SU-DHL-6 (cell line): Measurements from ENCODE around the gene RPL19.

ENCODE experiments used
- H2AFZ ChIP-seq: fragments of 200-600 bp; sonication (generic); 2 replicates; pipeline ENCODE4 v1.6.1; 2014; ENCODE audit warnings: low read depth, mild to moderate bottlenecking, moderate library complexity, mixed read lengths, antibody characterized with exemption, low read length; ENCODE audit not compliant: severe bottlenecking
- H3F3A ChIP-seq: fragments of 200-600 bp; shearing (Covaris generic); 2 replicates; pipeline ENCODE4 v1.6.0; 2016; ENCODE audit warnings: antibody characterized with exemption, mild to moderate bottlenecking; ENCODE audit not compliant: insufficient read depth
- H3K27ac ChIP-seq: fragments of 200-600 bp; sonication (generic); 2 replicates; pipeline ENCODE4 v1.5.1; 2016; ENCODE audit warnings: low read depth, mild to moderate bottlenecking, low read length, moderate library complexity, mixed read lengths
- H3K27me3 ChIP-seq: fragments of 200-600 bp; sonication (generic), shearing (Covaris generic); 2 replicates; pipeline ENCODE4 v1.6.0; 2014; ENCODE audit warnings: mild to moderate bottlenecking, low read length
- H3K36me3 ChIP-seq: fragments of 200-600 bp; sonication (generic); 2 replicates; pipeline ENCODE4 v1.6.1; 2014; ENCODE audit warnings: mild to moderate bottlenecking, low read length, mixed read lengths
- H3K4me2 ChIP-seq: fragments of 300-600, 200-600 bp; shearing (Covaris generic), sonication (generic); 2 replicates; pipeline ENCODE4 v1.6.0; 2014; ENCODE audit warnings: low read length, low read depth, mild to moderate bottlenecking; ENCODE audit not compliant: poor library complexity, severe bottlenecking
- H3K4me3 ChIP-seq: fragments of 200-600 bp; sonication (generic); 2 replicates; pipeline ENCODE4 v1.5.1; 2014; ENCODE audit warnings: antibody characterized with exemption, low read length, mild to moderate bottlenecking, mixed read lengths; ENCODE audit not compliant: insufficient read depth, poor library complexity, severe bottlenecking
- H3K79me2 ChIP-seq: fragments of 200-600 bp; sonication (generic); 2 replicates; pipeline ENCODE4 v1.6.1; 2014; ENCODE audit warnings: mild to moderate bottlenecking, low read length, moderate library complexity; ENCODE audit not compliant: insufficient read depth
- H3K9ac ChIP-seq: fragments of 200-600 bp; sonication (generic); 2 replicates; pipeline ENCODE4 v1.7.0; 2014; ENCODE audit warnings: mild to moderate bottlenecking, low read length
- H3K9me2 ChIP-seq: fragments of 200-600 bp; sonication (generic); replicated peaks from 2 replicates; pipeline ENCODE4 v1.6.1; 2014; ENCODE audit warnings: low read length; ENCODE audit not compliant: insufficient read depth
- H3K9me3 ChIP-seq: fragments of 200-600 bp; sonication (generic); 2 replicates; pipeline ENCODE4 v1.6.1; 2014; ENCODE audit warnings: low read length, mixed read lengths; ENCODE audit not compliant: insufficient read depth
- H4K20me1 ChIP-seq: fragments of 200-600 bp; sonication (generic); 2 replicates; pipeline ENCODE4 v1.6.1; 2014; ENCODE audit warnings: low read depth, mild to moderate bottlenecking, antibody characterized with exemption, low read length, moderate library complexity, mixed read lengths
- CTCF ChIP-seq: fragments of 200-600 bp; sonication (generic); IDR thresholded peaks from one replicate; pipeline ENCODE4 v1.5.1; 2017; ENCODE audit warnings: antibody characterized with exemption, mild to moderate bottlenecking, low read length, moderate library complexity; ENCODE audit not compliant: insufficient read depth, poor library complexity, severe bottlenecking
- EZH2phosphoT487 ChIP-seq: fragments of 200-600 bp; sonication (generic), shearing (Covaris generic); conservative IDR thresholded peaks from 2 replicates; pipeline ENCODE4 v1.6.1; 2018; ENCODE audit warnings: mild to moderate bottlenecking, antibody characterized with exemption, low read length, moderate library complexity, mixed read lengths

RPL19 gene

GRCh38 chr17:39156491-39156890, 43.6 kb upstream of the RPL19 start:
- H3K9me3 ChIP-seq = no peaks in the 10 kb centered on the region
- H3K4me2 ChIP-seq = no peak overlapping the region
- H3K9ac ChIP-seq = no peak overlapping the region
- H2AFZ ChIP-seq = no peak overlapping the region
- TF ChIP-seq CTCF (no peak), EZH2phosphoT487 (no peak)
- H4K20me1 ChIP-seq = no peaks in the 10 kb centered on the region
- H3K4me3 ChIP-seq = no peak overlapping the region
- no peaks in the 10 kb centered on the region for H3K27me3 ChIP-seq
- no peaks in the 10 kb centered on the region for H3K36me3 ChIP-seq
- H3K79me2 ChIP-seq = no peaks in the 10 kb centered on the region
- no peak overlapping the region for H3K27ac ChIP-seq
- H3F3A ChIP-seq = no peaks in the 10 kb centered on the region
- H3K9me2 ChIP-seq = no peaks in the 10 kb centered on the region

GRCh38 chr17:39158623-39159022, 41.5 kb upstream of the RPL19 start:
- Histone ChIP-seq H3K27ac (no peak overlapping the region), H2AFZ (no peak overlapping the region), H3K79me2 (no peaks in the 10 kb centered on the region), H3K9ac (no peak overlapping the region), H3K9me3 (no peaks in the 10 kb centered on the region), H3F3A (no peaks in the 10 kb centered on the region), H3K4me3 (no peak overlapping the region), H3K27me3 (no peaks in the 10 kb centered on the region), H3K9me2 (no peaks in the 10 kb centered on the region), H4K20me1 (no peaks in the 10 kb centered on the region), H3K4me2 (no peak overlapping the region), H3K36me3 (no peaks in the 10 kb centered on the region)
- no peak for TF ChIP-seq CTCF
- TF ChIP-seq EZH2phosphoT487 = no peak

GRCh38 chr17:39161962-39162361, 38.1 kb upstream of the RPL19 start:
- no peaks in the 10 kb centered on the region for H3K9me2 ChIP-seq
- H3K9ac ChIP-seq = no peak overlapping the region
- H3F3A ChIP-seq = no peaks in the 10 kb centered on the region
- no peaks in the 10 kb centered on the region for H3K27me3 ChIP-seq
- no peak overlapping the region for H2AFZ ChIP-seq
- no peaks in the 10 kb centered on the region for H3K36me3 ChIP-seq
- no peak overlapping the region for H3K4me2 ChIP-seq
- TF ChIP-seq CTCF = no peak
- no peak for TF ChIP-seq EZH2phosphoT487
- H3K27ac ChIP-seq = no peak overlapping the region
- H3K9me3 ChIP-seq = no peaks in the 10 kb centered on the region
- H3K79me2 ChIP-seq = no peaks in the 10 kb centered on the region
- no peaks in the 10 kb centered on the region for H4K20me1 ChIP-seq
- H3K4me3 ChIP-seq = no peak overlapping the region
